WTC11 (cell line): Measurements from ENCODE around the gene PLCG2. TPM values are rescaled to one million over a fixed set of nuclear protein-coding genes. Genes with fewer than 3 reads are reported as not detected.

ENCODE experiments used
- ATAC-seq: fragments of 200-7000 bp; cut with Tn5 transposase; 2 replicates; pipeline ENCODE4 v1.10.0; 2021; ENCODE audit warnings: mild to moderate bottlenecking, moderate library complexity
- CTCF ChIA-PET: fragments of 300-600 bp; sonication (Branson Sonifier 250); formaldehyde crosslinking; loops from one replicate; lab custom pipeline; 2021; ENCODE audit warnings: antibody characterized with exemption; lab: Charles Lee
- POLR2A ChIA-PET: fragments of 350-600 bp; sonication (Branson Sonifier 250); formaldehyde crosslinking; loops from one replicate; lab custom pipeline; 2021; ENCODE audit warnings: antibody characterized with exemption; lab: Charles Lee
- DNase-seq: peaks from one replicate; pipeline ENCODE4 v3.0.0; 2021; ENCODE audit warnings: low spot score
- H3K27ac Mint-ChIP-seq: 2 replicates; pipeline ENCODE4 v1.8.0; 2021; ENCODE audit warnings: mixed read lengths
- H3K27me3 Mint-ChIP-seq: 2 replicates; pipeline ENCODE4 v1.8.0; 2021; ENCODE audit warnings: low read depth, mild to moderate bottlenecking, moderate library complexity, mixed read lengths
- H3K36me3 Mint-ChIP-seq: 2 replicates; pipeline ENCODE4 v1.8.0; 2021; ENCODE audit warnings: mixed read lengths
- H3K4me1 Mint-ChIP-seq: 2 replicates; pipeline ENCODE4 v1.8.0; 2022; ENCODE audit warnings: mixed read lengths
- H3K4me3 Mint-ChIP-seq: 2 replicates; pipeline ENCODE4 v1.8.0; 2021; ENCODE audit warnings: mild to moderate bottlenecking, moderate library complexity, mixed read lengths
- H3K9me3 Mint-ChIP-seq: 2 replicates; pipeline ENCODE4 v1.8.0; 2021; ENCODE audit warnings: mixed read lengths
- ATF1 ChIP-seq: sonication (generic); formaldehyde crosslinking; IDR thresholded peaks from 2 replicates; pipeline ENCODE4 v1.8.1; 2023; ENCODE audit warnings: mild to moderate bottlenecking, moderate library complexity, missing genetic modification reagents
- CREB1 ChIP-seq: sonication (generic); formaldehyde crosslinking; IDR thresholded peaks from 2 replicates; pipeline ENCODE4 v1.8.0; 2023; ENCODE audit warnings: mild to moderate bottlenecking, missing genetic modification reagents
- GTF2I ChIP-seq: fragments of 250-450 bp; sonication (Bioruptor Pico); conservative IDR thresholded peaks from 2 replicates; pipeline ENCODE4 v1.4.0; 2021; ENCODE audit warnings: mild to moderate bottlenecking
- MXD4 ChIP-seq: fragments of 250-450 bp; sonication (Bioruptor Pico); IDR thresholded peaks from 2 replicates; pipeline ENCODE4 v1.8.0; 2021; ENCODE audit warnings: mild to moderate bottlenecking, moderate library complexity, borderline replicate concordance
- NR1H2 ChIP-seq: sonication (generic); formaldehyde crosslinking; IDR thresholded peaks from 2 replicates; pipeline ENCODE4 v1.9.0; 2021; ENCODE audit warnings: mild to moderate bottlenecking, moderate library complexity, missing genetic modification reagents
- NR3C1 ChIP-seq: sonication (generic); formaldehyde crosslinking; conservative IDR thresholded peaks from 2 replicates; pipeline ENCODE4 v1.8.1; 2023; ENCODE audit warnings: low read depth, mild to moderate bottlenecking, missing genetic modification reagents
- TCF7 ChIP-seq: sonication (generic); formaldehyde crosslinking; IDR thresholded peaks from 2 replicates; pipeline ENCODE4 v1.8.0; 2022; ENCODE audit warnings: mild to moderate bottlenecking, low read depth, missing genetic modification reagents, moderate library complexity
- ZBTB21 ChIP-seq: sonication (generic); formaldehyde crosslinking; IDR thresholded peaks from 2 replicates; pipeline ENCODE4 v1.8.1; 2023; ENCODE audit warnings: mild to moderate bottlenecking, missing genetic modification reagents, borderline replicate concordance
- ZNF219 ChIP-seq: sonication (generic); formaldehyde crosslinking; IDR thresholded peaks from 2 replicates; pipeline ENCODE4 v1.8.0; 2023; ENCODE audit warnings: missing genetic modification reagents, mild to moderate bottlenecking, borderline replicate concordance
- total RNA-seq: library from RNA; stranded (reverse); gene quantifications from 3 replicates; pipeline ENCODE4 v1.2.3, GENCODE V29; 2021
- TF ChIP-seq, protein P1 (sequence below): fragments of 250-450 bp; sonication (Bioruptor Pico); IDR thresholded peaks from 2 replicates; pipeline ENCODE4 v1.9.0; 2021; ENCODE audit warnings: mild to moderate bottlenecking
- TF ChIP-seq, protein P2 (sequence below): sonication (generic); formaldehyde crosslinking; IDR thresholded peaks from 2 replicates; pipeline ENCODE4 v1.8.0; 2023; ENCODE audit warnings: mild to moderate bottlenecking, missing genetic modification reagents
- TF ChIP-seq, protein P3 (sequence below): sonication (generic); formaldehyde crosslinking; IDR thresholded peaks from 2 replicates; pipeline ENCODE4 v1.8.0; 2022; ENCODE audit warnings: mild to moderate bottlenecking, missing genetic modification reagents
- TF ChIP-seq, protein P4 (sequence below): sonication (generic); formaldehyde crosslinking; IDR thresholded peaks from 2 replicates; pipeline ENCODE4 v1.8.0; 2022; ENCODE audit warnings: missing genetic modification reagents
- TF ChIP-seq, protein P5 (sequence below): fragments of 250-450 bp; sonication (Bioruptor Pico); conservative IDR thresholded peaks from 2 replicates; pipeline ENCODE4 v1.9.0; 2021; ENCODE audit warnings: mild to moderate bottlenecking
- TF ChIP-seq, protein P6 (sequence below): sonication (generic); formaldehyde crosslinking; IDR thresholded peaks from 2 replicates; pipeline ENCODE4 v1.8.0; 2022; ENCODE audit warnings: mild to moderate bottlenecking, missing genetic modification reagents
- TF ChIP-seq, protein P7 (sequence below): fragments of 250-450 bp; sonication (Bioruptor Pico); IDR thresholded peaks from 2 replicates; pipeline ENCODE4 v1.9.0; 2021; ENCODE audit warnings: moderate library complexity, mild to moderate bottlenecking, inconsistent platforms, borderline replicate concordance

PLCG2 gene
- total RNA-seq, 1 experiment from 2014 or later = 7.0 TPM

DNA sequence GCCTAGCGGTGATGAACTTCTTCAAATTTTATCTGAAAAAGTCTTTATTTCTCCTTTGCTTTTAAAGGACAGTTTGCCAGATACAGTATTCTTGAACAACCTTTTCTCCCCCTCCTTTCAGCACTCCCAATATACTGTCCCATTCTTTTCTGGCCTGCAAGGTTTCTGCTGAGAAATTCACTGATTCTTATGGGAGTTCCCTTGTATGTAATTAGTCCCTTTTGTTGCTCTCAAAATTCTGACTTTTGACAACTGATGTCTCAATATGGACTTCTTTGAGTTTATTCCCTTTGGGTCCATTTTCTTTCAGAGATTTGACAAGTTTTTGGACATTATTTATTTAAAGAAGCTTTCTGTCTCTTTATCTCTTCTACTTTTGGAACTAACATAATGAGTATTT lies 192.8 kb downstream of the PLCG2 start:
- TF ChIP-seq, protein P1, sequence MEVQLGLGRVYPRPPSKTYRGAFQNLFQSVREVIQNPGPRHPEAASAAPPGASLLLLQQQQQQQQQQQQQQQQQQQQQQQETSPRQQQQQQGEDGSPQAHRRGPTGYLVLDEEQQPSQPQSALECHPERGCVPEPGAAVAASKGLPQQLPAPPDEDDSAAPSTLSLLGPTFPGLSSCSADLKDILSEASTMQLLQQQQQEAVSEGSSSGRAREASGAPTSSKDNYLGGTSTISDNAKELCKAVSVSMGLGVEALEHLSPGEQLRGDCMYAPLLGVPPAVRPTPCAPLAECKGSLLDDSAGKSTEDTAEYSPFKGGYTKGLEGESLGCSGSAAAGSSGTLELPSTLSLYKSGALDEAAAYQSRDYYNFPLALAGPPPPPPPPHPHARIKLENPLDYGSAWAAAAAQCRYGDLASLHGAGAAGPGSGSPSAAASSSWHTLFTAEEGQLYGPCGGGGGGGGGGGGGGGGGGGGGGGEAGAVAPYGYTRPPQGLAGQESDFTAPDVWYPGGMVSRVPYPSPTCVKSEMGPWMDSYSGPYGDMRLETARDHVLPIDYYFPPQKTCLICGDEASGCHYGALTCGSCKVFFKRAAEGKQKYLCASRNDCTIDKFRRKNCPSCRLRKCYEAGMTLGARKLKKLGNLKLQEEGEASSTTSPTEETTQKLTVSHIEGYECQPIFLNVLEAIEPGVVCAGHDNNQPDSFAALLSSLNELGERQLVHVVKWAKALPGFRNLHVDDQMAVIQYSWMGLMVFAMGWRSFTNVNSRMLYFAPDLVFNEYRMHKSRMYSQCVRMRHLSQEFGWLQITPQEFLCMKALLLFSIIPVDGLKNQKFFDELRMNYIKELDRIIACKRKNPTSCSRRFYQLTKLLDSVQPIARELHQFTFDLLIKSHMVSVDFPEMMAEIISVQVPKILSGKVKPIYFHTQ = no peak
- TF ChIP-seq, protein P2, sequence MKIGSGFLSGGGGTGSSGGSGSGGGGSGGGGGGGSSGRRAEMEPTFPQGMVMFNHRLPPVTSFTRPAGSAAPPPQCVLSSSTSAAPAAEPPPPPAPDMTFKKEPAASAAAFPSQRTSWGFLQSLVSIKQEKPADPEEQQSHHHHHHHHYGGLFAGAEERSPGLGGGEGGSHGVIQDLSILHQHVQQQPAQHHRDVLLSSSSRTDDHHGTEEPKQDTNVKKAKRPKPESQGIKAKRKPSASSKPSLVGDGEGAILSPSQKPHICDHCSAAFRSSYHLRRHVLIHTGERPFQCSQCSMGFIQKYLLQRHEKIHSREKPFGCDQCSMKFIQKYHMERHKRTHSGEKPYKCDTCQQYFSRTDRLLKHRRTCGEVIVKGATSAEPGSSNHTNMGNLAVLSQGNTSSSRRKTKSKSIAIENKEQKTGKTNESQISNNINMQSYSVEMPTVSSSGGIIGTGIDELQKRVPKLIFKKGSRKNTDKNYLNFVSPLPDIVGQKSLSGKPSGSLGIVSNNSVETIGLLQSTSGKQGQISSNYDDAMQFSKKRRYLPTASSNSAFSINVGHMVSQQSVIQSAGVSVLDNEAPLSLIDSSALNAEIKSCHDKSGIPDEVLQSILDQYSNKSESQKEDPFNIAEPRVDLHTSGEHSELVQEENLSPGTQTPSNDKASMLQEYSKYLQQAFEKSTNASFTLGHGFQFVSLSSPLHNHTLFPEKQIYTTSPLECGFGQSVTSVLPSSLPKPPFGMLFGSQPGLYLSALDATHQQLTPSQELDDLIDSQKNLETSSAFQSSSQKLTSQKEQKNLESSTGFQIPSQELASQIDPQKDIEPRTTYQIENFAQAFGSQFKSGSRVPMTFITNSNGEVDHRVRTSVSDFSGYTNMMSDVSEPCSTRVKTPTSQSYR (CRISPR knock-in tag) = no peak
- no peak for TF ChIP-seq CREB1 (CRISPR knock-in tag)
- no peak for TF ChIP-seq NR1H2
- no peak for TF ChIP-seq TCF7
- no peak for TF ChIP-seq GTF2I
- no peak for TF ChIP-seq ZNF219 (CRISPR knock-in tag)
- TF ChIP-seq, protein P3, sequence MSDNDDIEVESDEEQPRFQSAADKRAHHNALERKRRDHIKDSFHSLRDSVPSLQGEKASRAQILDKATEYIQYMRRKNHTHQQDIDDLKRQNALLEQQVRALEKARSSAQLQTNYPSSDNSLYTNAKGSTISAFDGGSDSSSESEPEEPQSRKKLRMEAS (CRISPR knock-in tag) = no peak
- TF ChIP-seq, protein P4, sequence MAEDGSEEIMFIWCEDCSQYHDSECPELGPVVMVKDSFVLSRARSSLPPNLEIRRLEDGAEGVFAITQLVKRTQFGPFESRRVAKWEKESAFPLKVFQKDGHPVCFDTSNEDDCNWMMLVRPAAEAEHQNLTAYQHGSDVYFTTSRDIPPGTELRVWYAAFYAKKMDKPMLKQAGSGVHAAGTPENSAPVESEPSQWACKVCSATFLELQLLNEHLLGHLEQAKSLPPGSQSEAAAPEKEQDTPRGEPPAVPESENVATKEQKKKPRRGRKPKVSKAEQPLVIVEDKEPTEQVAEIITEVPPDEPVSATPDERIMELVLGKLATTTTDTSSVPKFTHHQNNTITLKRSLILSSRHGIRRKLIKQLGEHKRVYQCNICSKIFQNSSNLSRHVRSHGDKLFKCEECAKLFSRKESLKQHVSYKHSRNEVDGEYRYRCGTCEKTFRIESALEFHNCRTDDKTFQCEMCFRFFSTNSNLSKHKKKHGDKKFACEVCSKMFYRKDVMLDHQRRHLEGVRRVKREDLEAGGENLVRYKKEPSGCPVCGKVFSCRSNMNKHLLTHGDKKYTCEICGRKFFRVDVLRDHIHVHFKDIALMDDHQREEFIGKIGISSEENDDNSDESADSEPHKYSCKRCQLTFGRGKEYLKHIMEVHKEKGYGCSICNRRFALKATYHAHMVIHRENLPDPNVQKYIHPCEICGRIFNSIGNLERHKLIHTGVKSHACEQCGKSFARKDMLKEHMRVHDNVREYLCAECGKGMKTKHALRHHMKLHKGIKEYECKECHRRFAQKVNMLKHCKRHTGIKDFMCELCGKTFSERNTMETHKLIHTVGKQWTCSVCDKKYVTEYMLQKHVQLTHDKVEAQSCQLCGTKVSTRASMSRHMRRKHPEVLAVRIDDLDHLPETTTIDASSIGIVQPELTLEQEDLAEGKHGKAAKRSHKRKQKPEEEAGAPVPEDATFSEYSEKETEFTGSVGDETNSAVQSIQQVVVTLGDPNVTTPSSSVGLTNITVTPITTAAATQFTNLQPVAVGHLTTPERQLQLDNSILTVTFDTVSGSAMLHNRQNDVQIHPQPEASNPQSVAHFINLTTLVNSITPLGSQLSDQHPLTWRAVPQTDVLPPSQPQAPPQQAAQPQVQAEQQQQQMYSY = no peak
- TF ChIP-seq, protein P5, sequence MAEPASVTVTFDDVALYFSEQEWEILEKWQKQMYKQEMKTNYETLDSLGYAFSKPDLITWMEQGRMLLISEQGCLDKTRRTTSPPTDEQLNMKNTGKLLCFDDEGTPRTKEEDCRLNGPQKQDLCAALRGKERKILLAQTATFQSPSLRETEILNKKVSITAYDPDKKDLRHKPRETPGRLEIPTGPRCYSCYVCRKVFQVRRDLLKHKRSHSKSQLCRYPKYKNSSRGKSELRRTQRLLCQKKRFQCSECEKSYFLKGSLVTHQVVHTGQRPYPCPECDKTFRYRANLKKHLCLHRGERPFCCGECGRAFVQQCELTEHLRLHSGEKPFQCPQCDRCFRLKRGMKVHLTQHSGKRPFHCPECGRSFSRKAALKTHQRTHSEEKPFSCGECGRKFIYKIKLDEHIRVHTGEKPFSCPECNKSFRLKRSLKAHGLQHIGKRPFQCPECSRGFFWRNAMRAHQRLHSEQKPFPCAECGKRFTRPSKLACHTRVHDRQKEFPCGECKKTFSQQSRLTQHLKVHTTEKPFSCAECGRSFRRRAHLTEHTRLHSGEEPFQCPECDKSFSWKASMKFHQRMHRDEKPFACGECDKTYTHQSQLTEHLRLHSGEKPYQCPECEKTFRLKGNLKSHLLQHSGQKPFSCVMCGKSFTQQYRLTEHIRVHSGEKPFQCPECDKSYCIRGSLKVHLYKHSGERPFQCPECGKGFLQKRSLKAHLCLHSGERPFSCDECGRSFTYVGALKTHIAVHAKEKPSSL = no peak
- TF ChIP-seq, protein P6, sequence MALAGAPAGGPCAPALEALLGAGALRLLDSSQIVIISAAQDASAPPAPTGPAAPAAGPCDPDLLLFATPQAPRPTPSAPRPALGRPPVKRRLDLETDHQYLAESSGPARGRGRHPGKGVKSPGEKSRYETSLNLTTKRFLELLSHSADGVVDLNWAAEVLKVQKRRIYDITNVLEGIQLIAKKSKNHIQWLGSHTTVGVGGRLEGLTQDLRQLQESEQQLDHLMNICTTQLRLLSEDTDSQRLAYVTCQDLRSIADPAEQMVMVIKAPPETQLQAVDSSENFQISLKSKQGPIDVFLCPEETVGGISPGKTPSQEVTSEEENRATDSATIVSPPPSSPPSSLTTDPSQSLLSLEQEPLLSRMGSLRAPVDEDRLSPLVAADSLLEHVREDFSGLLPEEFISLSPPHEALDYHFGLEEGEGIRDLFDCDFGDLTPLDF (CRISPR knock-in tag) = no peak
- TF ChIP-seq ATF1 = no peak
- no peak for TF ChIP-seq MXD4 (CRISPR knock-in tag)
- TF ChIP-seq, protein P7, sequence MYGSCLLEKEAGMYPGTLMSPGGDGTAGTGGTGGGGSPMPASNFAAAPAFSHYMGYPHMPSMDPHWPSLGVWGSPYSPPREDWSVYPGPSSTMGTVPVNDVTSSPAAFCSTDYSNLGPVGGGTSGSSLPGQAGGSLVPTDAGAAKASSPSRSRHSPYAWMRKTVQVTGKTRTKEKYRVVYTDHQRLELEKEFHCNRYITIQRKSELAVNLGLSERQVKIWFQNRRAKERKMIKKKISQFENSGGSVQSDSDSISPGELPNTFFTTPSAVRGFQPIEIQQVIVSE (CRISPR knock-in tag) = no peak
- TF ChIP-seq NR3C1 (CRISPR knock-in tag) = no peak
- TF ChIP-seq ZBTB21 (CRISPR knock-in tag) = no peak
- no peak for DNase-seq
- no peak for ATAC-seq
- H3K9me3 Mint-ChIP-seq = peaks cover 53% of the 10 kb centered on the region
- H3K4me3 Mint-ChIP-seq = no peak overlapping the region
- ChIA-PET CTCF (no interaction called here), POLR2A (no interaction called here)
- H3K4me1 Mint-ChIP-seq = peaks cover 36% of the 10 kb centered on the region
- H3K36me3 Mint-ChIP-seq = peaks cover 46% of the 10 kb centered on the region
- H3K27me3 Mint-ChIP-seq = peaks cover 14% of the 10 kb centered on the region; the same call in 1 of the 2 replicates
- no peak overlapping the region for H3K27ac Mint-ChIP-seq
